ENCODE data around the gene ZBTB24.

ZBTB24 gene

GRCh38 chr6:109449064-109449794 is 33.8 kb downstream of the ZBTB24 start:
- DNase-seq = no peak

GRCh38 chr6:109448615-109449014 is 34.4 kb downstream of the ZBTB24 start:
- DNase-seq = no peak

GRCh38 chr6:109447878-109448555 is 35.0 kb downstream of the ZBTB24 start:
- no peak for DNase-seq

DNA sequence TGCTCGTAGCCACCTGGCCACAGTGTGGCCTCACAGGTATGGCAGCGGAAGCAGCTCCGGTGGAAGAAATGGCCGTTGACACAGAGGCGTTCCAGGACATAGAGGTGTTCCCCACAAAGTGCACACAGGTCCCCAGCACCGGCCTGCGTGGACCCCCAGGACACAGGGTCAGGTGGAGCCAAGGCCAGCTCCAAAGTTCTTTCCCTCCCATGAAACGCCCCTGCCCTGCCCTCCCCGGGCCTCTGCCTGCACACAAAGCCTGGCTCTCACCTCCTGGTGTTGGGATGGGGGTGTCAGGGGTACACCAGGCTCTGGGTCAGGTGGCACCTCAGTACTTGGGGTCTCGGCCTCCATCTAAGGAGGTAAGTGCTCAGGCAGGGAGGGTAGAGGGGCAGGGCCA is 35.9 kb downstream of the ZBTB24 start:
- DNase-seq = no peak

DNA sequence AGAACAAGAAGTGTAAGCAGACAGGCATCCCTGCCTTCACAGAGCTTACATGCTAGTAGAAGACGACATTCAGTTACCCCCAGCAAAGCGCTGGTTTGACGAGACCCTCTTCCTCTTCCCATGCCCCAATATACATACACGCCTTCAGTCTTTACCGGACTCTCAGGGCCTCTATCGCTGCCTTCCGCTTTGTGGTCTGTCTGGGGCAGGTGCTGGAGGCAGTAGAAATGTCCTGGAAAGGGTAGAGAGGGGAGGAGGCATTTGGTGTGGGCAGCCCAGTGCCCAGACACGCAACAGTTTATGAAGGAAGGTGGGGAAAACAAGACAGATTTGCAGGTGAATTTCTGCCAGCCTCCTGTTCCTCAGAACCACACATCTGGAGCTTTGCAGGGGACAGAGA is 36.5 kb downstream of the ZBTB24 start:
- DNase-seq = no peak

GRCh38 chr6:109446072-109446471 is 36.9 kb downstream of the ZBTB24 start:
- no peak for DNase-seq

DNA sequence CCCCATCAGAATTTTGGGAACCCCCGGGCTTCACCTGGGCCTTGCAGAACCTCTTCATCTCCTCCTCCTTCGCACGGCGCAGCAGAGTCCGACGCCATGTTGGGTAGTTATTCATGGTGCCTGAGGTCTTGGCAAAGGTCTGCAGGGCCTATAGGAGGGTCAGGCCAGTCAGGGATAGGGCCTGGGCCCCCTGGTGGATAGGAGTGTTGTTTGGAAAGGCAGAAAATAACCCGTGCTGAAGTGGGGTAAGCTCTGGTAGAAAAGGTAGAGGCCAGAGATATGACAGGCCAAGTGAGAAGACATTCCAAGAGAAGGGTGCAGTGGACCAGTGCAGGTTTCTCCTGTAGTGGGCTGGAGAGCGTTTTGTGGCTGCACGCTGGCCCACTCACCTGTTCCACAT is 37.6 kb downstream of the ZBTB24 start:
- DNase-seq = no peak

DNA sequence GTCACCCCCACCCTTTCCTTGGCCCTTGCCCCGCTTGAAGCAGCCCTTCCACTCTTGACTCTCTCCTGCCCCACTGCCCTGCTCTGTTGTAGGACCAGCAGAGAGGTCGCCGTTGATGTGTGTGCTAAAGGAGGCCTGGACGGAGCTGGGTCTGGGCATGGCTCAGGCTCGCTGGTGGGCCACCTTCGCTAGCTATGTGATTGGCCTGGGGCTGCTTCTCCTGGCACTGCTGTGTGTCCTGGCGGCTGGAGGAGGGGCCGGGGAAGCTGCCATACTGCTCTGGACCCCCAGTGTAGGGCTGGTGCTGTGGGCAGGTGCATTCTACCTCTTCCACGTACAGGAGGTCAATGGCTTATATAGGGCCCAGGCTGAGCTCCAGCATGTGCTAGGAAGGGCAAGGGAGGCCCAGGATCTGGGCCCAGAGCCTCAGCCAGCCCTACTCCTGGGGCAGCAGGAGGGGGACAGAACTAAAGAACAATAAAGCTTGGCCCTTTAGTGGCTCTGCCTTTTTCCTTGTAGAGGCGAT is 39.5 kb downstream of the ZBTB24 start:
- no peak for DNase-seq

- DNase-seq = no peak
Observed at GRCh38 chr6:109442393-109442924, 40.6 kb downstream of the ZBTB24 start.

DNA sequence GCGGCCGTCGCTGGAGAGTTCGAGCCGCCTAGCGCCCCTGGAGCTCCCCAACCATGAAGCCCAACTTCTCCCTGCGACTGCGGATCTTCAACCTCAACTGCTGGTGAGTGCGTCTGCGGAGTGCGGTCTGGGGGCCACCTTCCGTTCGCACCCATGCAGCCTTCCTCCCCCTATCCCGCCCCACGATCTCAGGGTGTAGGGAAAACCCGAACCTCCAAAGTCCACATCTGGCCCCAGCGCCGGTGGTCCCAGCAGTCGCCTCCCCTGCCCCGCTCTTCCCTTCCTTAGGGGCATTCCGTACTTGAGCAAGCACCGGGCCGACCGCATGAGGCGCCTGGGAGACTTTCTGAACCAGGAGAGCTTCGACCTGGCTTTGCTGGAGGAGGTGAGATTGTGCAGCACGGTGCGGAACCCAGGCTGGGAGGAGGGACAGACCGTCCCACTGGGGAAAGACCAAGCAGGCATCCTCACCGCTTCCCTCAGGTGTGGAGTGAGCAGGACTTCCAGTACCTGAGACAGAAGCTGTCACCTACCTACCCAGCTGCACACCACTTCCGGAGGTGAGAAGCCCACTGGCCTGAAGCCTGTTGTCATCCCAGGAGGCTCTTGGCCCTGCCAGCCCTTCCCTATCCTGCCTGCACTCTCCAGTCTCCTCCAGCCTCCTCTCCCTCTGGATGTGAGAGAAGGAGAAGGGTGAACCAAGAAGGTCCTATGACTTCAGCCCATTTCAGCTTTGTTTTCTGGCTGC is 41.8 kb downstream of the ZBTB24 start:
- DNase-seq = no peak

GRCh38 chr6:109440331-109441068 is 42.5 kb downstream of the ZBTB24 start, which contains the start of the genes PPIL6 and SMPD2:
Gene PPIL6, minus strand, starts transcription at chr6:109440628. Its CDS starts 38 bp downstream, at chr6:109440590.
Gene SMPD2, plus strand, starts transcription at chr6:109440724. Its CDS starts 398 bp downstream, at chr6:109441122.
- DNase-seq = no peak

- DNase-seq = no peak
Observed at GRCh38 chr6:109436041-109436440, 47.0 kb downstream of the ZBTB24 start.

GRCh38 chr6:109434456-109434855 is 48.6 kb downstream of the ZBTB24 start:
- no peak for DNase-seq

- no peak for DNase-seq
Observed at GRCh38 chr6:109429496-109429895, 53.5 kb downstream of the ZBTB24 start.

DNA sequence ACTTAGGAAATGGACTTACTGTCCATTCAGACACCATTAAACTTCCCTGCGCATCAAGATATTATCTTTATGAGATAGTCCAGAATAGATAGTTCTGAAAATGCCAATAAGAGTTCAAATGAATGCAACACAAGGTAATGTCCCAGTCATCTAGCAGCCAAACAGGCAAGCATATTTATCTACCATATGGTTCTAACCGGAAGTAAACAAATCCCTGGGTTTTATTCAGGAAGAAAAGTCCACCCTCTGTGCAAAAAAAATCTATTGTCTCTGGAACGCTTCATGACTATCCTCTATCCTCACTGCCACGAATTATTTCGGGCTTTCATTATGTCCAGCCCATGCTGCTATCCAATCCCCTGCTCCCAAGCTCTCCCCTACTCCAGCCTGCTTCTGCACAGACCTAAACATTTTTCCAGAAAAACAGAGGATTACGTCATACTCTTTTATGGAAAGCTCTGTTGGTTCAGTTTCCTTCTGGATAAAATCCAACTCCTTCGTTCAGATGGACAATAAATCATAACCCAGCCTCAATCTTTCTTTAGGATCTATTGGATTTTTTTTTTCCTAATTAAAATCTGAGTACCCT is 54.0 kb downstream of the ZBTB24 start:
- no peak for DNase-seq

DNA sequence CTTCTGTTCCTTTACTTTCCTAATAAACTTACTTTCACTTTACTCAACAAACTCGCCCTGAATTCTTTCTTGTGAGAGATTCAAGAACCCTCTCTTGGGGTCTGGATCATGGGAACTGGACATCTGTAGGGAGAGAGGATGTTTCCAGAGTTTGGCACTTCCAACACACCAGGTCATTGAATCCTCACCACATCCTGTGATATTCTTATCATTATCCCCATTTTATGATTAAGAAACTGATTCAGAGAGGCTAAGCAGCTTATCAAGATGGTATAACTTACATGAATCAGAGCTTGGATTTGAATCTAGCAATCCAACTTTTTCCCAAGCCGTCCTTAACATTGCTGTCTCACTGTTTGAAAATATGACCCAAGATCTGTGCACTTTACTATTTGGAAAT is 58.1 kb downstream of the ZBTB24 start:
- no peak for DNase-seq

GRCh38 chr6:109421184-109421583 is 61.8 kb downstream of the ZBTB24 start:
- no peak for DNase-seq

DNA sequence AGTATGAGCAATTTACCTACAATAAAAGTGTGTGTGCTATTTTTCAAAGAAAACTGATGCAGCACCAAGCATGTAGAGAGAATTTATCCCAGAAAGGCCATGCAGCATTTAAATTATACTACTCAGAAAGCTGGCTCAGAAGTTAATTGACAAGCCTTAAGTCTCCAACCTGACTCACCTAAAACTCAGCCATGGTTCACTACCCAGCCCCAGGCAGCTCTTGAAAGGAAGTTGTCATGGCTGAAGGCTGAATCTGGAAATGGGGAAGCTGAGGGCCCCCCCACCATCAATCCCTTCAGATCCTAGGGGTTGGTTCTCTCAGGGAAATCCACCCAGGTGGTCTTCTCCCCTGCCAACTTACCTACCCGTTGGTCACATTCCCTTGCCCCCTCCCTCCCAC is 62.3 kb downstream of the ZBTB24 start:
- no peak for DNase-seq

GRCh38 chr6:109417646-109418045 is 65.4 kb downstream of the ZBTB24 start:
- no peak for DNase-seq

All from NCI-H1417 treated with DMSO at 0.1 percent for 48 hours (cell line).